Stimulated activated CD4-positive, alpha-beta T cell treated with anti-CD3 and anti-CD28 coated beads, Interleukin-4, amount 100 ng/mL, for 1 hour (primary cell): Measurements from ENCODE around the gene TMEFF2.
"Not testable (repeated sequence)": the region's sequence is repeated elsewhere in the genome, so short reads cannot be mapped to it uniquely, and the experiment has no call there.

Experiments used
- DNase-seq: peaks from one replicate; pipeline ENCODE4 v3.0.0-alpha.2; 2020

TMEFF2 gene

GRCh38 chr2:192166946-192167345 lies 27.8 kb downstream of the TMEFF2 start:
- DNase-seq: no peak

GRCh38 chr2:192165842-192166241 lies 28.9 kb downstream of the TMEFF2 start:
- DNase-seq: no peak

DNA sequence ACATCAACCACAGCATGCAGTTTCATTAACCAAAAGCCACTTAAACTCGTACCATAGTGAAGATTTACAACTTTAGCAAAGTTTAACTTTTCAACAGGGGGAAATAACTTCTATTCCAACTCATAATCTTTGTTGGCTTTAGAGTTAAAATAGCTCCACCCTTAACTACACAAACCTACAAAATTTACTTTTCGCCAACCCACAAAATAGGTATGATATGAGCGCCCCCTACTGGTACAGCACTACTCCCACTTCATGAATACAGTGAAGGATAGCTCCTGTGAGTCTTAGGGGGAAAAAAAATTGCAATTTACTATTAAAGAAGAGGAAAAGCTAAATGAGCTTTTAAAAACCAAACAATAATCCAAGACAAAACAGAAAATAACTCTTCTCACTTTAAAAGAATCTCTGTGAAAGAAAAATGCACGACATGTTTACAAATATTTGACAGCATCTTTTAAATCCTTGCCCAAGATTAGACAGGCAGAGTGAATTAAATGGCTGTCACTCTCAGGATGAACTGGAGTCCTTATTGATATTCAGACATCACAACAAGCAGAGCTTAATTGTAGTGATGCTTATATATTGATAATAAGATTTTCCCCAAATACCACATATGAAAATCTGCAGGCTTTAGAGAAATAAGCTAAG lies 32.2 kb downstream of the TMEFF2 start:
- peak; percentile 43 for DNase-seq

GRCh38 chr2:192161656-192162290 lies 33.0 kb downstream of the TMEFF2 start:
- DNase-seq: no peak

DNA sequence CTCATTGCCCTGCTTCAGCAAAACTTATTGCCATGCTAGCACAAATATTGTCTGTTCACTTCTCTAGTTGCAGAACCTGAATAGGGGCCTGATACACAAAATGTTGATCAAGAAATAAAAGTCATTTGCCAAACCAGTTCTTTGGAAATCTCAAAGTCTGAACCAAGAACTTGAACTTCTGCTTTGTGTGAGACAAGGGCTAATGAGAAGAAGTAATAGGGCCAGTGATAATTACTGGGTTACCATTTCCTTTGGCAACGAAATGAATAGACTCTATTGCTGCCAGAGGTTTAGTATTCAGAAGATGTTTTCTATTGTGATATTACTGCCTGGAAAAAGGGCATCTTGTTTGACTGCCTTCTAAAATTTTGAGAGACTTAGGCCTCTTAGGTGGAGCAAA lies 35.0 kb downstream of the TMEFF2 start:
- no peak for DNase-seq

GRCh38 chr2:192159208-192159607 lies 35.5 kb downstream of the TMEFF2 start:
- DNase-seq: no peak

GRCh38 chr2:192157776-192158175 lies 37.0 kb downstream of the TMEFF2 start:
- no peak for DNase-seq

DNA sequence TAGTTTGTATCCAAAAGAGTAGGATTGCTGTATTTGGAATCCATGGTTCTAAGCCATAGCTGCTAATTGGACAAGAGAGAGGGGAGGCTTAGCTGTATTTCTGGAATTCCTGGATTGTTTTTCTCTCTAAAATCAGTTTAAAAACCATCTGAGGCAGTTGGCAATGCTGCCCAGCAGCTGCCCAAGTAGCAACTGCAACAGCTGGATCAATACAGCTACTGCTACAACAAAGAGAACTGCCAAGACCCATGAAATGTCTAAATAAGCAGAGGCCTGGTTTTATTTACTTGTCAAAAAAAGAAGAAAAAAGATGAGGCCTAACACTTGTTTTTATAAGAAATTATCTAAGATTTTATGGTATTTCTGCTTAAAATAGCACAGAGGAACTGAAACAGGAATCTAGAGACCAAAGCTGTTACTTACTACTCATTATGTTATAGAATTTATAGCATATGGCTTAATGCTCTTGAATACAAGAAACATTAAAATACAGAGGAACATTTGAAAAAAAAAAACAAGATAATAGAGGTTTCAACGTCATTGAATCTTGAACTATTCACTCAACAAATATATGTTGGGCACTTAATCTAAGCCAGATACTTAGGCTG lies 39.1 kb downstream of the TMEFF2 start:
- DNase-seq: no peak

- DNase-seq: no peak
Observed at GRCh38 chr2:192153561-192153960, 41.2 kb downstream of the TMEFF2 start.

GRCh38 chr2:192151853-192152252 lies 42.9 kb downstream of the TMEFF2 start:
- DNase-seq: no peak

DNA sequence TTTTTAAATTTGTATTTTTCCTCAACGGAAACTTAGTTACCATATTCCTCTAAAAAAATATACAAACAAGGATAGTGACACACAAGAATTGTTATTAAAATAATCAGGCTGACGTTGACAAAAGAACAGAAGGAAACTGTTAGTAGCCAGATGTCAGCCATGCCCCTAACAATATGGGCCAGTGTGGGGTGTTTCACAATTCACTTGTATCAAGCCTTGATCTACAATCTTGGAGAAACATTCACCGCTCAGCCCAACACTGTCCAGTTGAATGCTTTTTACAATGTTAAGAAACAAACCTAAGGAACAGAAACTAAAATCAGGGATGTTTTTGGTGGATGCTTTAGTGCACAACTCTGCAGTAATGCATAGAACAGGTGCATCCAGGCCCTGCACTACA lies 44.6 kb downstream of the TMEFF2 start:
- no peak for DNase-seq

GRCh38 chr2:192148620-192149321 lies 46.0 kb downstream of the TMEFF2 start:
- no peak for DNase-seq

DNA sequence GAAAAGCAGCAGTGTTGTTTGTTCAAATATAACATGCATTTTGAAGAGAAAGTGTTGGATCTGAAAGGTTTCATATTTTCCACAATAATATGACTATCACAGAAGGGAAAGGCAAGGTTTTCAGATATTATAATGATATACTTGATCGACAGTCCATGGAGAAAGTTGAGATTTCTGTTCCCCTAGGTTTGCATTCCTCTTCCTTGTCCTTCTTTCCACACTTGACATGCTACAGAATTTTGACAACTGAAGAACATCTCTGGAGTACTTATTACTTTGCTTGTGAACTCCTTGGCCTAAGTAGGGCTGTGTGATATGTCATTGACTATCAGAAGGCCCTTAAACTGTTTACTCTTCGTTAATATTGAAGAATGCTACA lies 46.5 kb downstream of the TMEFF2 start:
- no peak for DNase-seq

- no peak for DNase-seq
Observed at GRCh38 chr2:192146069-192147015, 48.4 kb downstream of the TMEFF2 start.

DNA sequence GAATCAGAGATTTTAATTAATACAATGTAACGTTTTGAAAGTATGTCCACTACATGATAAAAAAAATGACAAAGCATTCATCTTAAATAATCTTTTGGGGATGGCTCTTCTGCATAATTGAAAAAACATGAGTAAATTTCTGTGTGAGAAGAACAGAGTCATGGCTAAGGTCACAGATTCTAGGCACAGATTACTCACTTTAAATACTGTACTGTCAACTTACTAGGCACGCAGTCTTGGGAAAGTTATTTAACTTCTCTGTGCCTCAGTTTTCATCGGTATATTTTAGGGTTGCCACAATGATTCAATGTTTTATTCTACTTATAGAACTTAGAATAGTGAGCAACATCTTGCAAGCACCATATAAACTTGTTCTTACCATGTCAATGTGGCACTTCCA lies 49.2 kb downstream of the TMEFF2 start:
- no peak for DNase-seq

- no peak for DNase-seq
Observed at GRCh38 chr2:192140236-192140839, 54.4 kb downstream of the TMEFF2 start.

GRCh38 chr2:192139813-192140212 lies 54.9 kb downstream of the TMEFF2 start:
- no peak for DNase-seq

DNA sequence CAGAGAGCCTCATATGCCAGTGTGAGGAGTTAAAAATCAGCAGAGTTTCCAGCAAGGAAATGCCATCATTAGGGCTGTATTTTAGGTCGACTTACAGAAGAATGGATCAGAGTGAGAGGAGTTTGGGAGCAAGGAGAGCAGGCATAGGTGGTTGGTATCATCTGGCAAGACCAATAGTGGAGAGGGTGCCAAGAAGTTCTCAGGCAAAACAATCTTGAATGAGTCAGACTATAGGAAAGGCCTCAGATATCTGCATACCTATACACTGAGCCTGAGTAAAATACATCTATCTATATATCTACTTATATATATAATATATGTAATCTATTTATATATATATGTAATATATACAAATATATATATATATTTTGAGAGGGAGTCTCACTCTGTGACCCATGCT lies 57.3 kb downstream of the TMEFF2 start:
- DNase-seq: no peak

DNA sequence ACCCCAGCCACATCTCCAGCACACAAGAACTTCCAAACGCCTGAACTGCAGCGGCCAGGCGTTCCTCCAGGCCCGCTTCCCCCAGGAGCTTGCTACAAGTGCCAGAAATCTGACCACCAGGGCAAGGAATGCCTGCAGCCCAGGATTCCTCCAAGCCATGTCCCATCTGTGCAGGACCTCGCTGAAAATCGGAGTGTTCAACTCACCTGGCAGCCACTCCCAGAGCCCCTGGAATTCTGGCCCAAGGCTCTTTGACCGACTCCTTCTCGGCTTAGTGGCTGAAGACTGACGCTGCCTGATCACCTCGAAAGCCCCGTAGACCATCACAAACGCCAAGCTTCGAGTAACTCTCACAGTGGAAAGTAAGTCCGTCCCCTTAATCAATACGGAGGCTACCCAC lies 62.1 kb downstream of the TMEFF2 start:
- not testable (repeated sequence) for DNase-seq

GRCh38 chr2:192130312-192130711 lies 64.4 kb downstream of the TMEFF2 start:
- DNase-seq: not testable (repeated sequence)

DNA sequence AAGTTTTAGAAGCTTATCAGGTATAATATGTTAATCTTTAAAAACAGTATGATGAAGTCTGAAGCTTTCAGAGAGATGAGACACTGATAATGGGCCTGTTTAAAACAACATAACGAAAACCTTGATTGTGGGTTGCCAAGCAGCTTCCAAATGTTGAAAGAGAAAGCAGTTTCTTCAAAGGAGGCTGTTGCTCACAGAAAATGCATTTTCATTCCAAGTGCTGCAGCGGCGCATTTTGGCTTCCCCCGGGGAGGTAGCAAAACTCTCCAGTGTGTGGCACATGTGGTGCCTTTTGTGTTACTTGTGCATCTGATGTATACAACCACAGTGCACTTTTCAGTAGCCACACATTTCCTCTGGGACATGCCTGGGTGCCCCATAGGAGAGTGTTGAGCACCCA lies 66.1 kb downstream of the TMEFF2 start:
- no peak for DNase-seq

- no peak for DNase-seq
Observed at GRCh38 chr2:192127434-192127833, 67.3 kb downstream of the TMEFF2 start.
